GM12878 (cell line): ENCODE measurements around the gene TECPR1. TPM values are rescaled to one million over a fixed set of nuclear protein-coding genes. Genes with fewer than 3 reads are reported as not detected.

Experiments used
- ATAC-seq: fragments of 200-7000 bp; cut with Tn5 transposase; 3 replicates; pipeline ENCODE4 v1.9.1; 2020; ENCODE audit warnings: mild to moderate bottlenecking, moderate library complexity
- BruUV-seq: library from RNA; stranded (reverse); fragments of 400-500 nt; replicated peaks from 2 replicates; lab custom pipeline; 2021; lab: Mats Ljungman, UMichigan
- CTCF ChIA-PET: fragments of 300-600 bp; sonication (Branson Sonifier 250); formaldehyde crosslinking; extraction: SDS; loops from one replicate; lab custom pipeline; 2021; ENCODE audit warnings: inconsistent platforms; lab: Yijun Ruan, JAX
- POLR2A ChIA-PET: fragments of 350-600 bp; formaldehyde crosslinking; extraction: SDS; loops from one replicate; lab custom pipeline; 2021; ENCODE audit warnings: inconsistent platforms; lab: Charles Lee
- RAD21 ChIA-PET: fragments of 300-600 bp; sonication (Branson Sonifier 250); formaldehyde crosslinking; loops from one replicate; lab custom pipeline; 2023; ENCODE audit warnings: antibody characterized with exemption; ENCODE audit not compliant: unreplicated experiment; lab: Charles Lee
- SMC1A ChIA-PET: fragments of 300-600 bp; sonication (Branson Sonifier 250); formaldehyde crosslinking; loops from one replicate; lab custom pipeline; 2023; ENCODE audit not compliant: unreplicated experiment, uncharacterized antibody; lab: Charles Lee
- DNase-seq: peaks from one replicate; pipeline ENCODE4 v3.0.0-alpha.2; 2011; ENCODE audit warnings: low read depth, low spot score
- FAIRE-seq: peaks from 3 replicates; lab custom pipeline; 2011; peaks lifted over from hg19 to GRCh38; lab: Jason Lieb, UNC
- H2AFZ ChIP-seq: 2 replicates; pipeline ENCODE4 v1.6.0; 2011; ENCODE audit warnings: low read depth, low read length, control low read depth; ENCODE audit not compliant: control insufficient read depth
- H3K27ac ChIP-seq: 2 replicates; pipeline ENCODE4 v1.5.1; 2011; ENCODE audit warnings: control low read depth; ENCODE audit not compliant: control insufficient read depth, insufficient read depth
- H3K27me3 ChIP-seq, 2 experiments: replicated peaks in 1 of 2; 2 replicates each; pipeline versions ENCODE4 v1.6.0 to v1.6.1; 2011; ENCODE audit warnings: low read length in 1 of 2; ENCODE audit not compliant: control insufficient read depth in 2 of 2, insufficient read depth in 2 of 2
- H3K36me3 ChIP-seq, 2 experiments: 2 replicates each; pipeline ENCODE4 v1.5.1; 2011; ENCODE audit warnings: low read length in 1 of 2; ENCODE audit not compliant: control insufficient read depth in 2 of 2, insufficient read depth in 2 of 2
- H3K4me1 ChIP-seq: 2 replicates; pipeline ENCODE4 v1.6.1; 2011; ENCODE audit warnings: mild to moderate bottlenecking, low read length, moderate library complexity, mixed read lengths; ENCODE audit not compliant: control insufficient read depth, insufficient read depth
- H3K4me2 ChIP-seq: 2 replicates; pipeline ENCODE4 v1.6.0; 2011; ENCODE audit warnings: control low read depth; ENCODE audit not compliant: control insufficient read depth, insufficient read depth
- H3K4me3 ChIP-seq: fragments of 200-600 bp; sonication (generic); 2 replicates; pipeline ENCODE4 v1.5.1; 2016
- H3K79me2 ChIP-seq: 2 replicates; pipeline ENCODE4 v1.6.0; 2011; ENCODE audit warnings: low read length; ENCODE audit not compliant: control insufficient read depth, insufficient read depth
- H3K9ac ChIP-seq: 2 replicates; pipeline ENCODE4 v1.8.0; 2011; ENCODE audit warnings: low read length, control low read depth, mixed read lengths; ENCODE audit not compliant: control insufficient read depth, insufficient read depth
- H3K9me3 ChIP-seq: replicated peaks from 3 replicates; pipeline ENCODE4 v1.5.1; 2011; ENCODE audit warnings: mild to moderate bottlenecking, low read length; ENCODE audit not compliant: control insufficient read depth, insufficient read depth
- H4K20me1 ChIP-seq: 2 replicates; pipeline ENCODE4 v1.6.0; 2011; ENCODE audit not compliant: control insufficient read depth, insufficient read depth
- ATF7 ChIP-seq: fragments of 450-650 bp; IDR thresholded peaks from 2 replicates; pipeline ENCODE4 v1.6.1; 2016; ENCODE audit warnings: low read depth, mild to moderate bottlenecking
- EGR1 ChIP-seq, 2 experiments: IDR thresholded peaks; 1 replicate in 1 of 2; 2 replicates in 1 of 2; pipeline ENCODE4 v1.6.1; 2011 to 2012; ENCODE audit warnings: low read depth in 2 of 2, low read length in 2 of 2, borderline replicate concordance in 1 of 2, mild to moderate bottlenecking in 1 of 2, moderate library complexity in 1 of 2
- NR2F1 ChIP-seq: fragments of 450-650 bp; conservative IDR thresholded peaks from 2 replicates; pipeline ENCODE4 v1.6.1; 2017; ENCODE audit warnings: mild to moderate bottlenecking
- RAD21 ChIP-seq: IDR thresholded peaks from 2 replicates; pipeline ENCODE4 v1.6.1; 2011; ENCODE audit warnings: mild to moderate bottlenecking, low read depth, low read length, moderate library complexity; ENCODE audit not compliant: insufficient read depth
- SMC3 ChIP-seq: IDR thresholded peaks from 2 replicates; pipeline ENCODE4 v1.6.1; 2011; ENCODE audit warnings: low read length, improper control_type of control experiment, borderline replicate concordance
- SPI1 ChIP-seq: IDR thresholded peaks from 2 replicates; pipeline ENCODE4 v1.6.1; 2011; ENCODE audit warnings: low read depth, mild to moderate bottlenecking, low read length, moderate library complexity, borderline replicate concordance; ENCODE audit not compliant: insufficient read depth
- TARDBP ChIP-seq: IDR thresholded peaks from 2 replicates; pipeline ENCODE4 v1.6.1; 2016; ENCODE audit warnings: borderline replicate concordance
- WGBS: methylation state at CpG from one replicate; pipeline ENCODE4 v1.1.6; 2016; ENCODE audit warnings: low lambda C conversion rate; ENCODE audit not compliant: insufficient replicate concordance, insufficient coverage; ENCODE audit errors: missing lambda C conversion rate; 5-methylcytosine and 5-hydroxymethylcytosine counted together
- in situ Hi-C: fragments of 300-500 bp; cut with MboI; formaldehyde crosslinking; loops from 9 replicates; pipeline ENCODE4 v1.14.3; 2018; ENCODE audit warnings: mixed read lengths
- intact Hi-C: fragments of 100-400 bp; cut with micrococcal nuclease; formaldehyde crosslinking; loops from one replicate; pipeline ENCODE4 v1.14.2; 2022; ENCODE audit not compliant: unreplicated experiment
- polyA plus RNA-seq, 11 experiments: library from polyadenylated mRNA; depleted of rRNA in 4 of 11; unstranded in 6 of 11; stranded (reverse) in 5 of 11; fragments of >200 nt; fragmentation: Nextera tagmentation in 4 of 11; fragmentation: Illumina TruSeq in 1 of 11; extraction: Ambion mirVana in 4 of 11; extraction: Trizol in 1 of 11; gene quantifications; 1 replicate in 1 of 11; 2 replicates in 10 of 11; pipeline versions ENCODE4 v1.2.1 to v1.2.3, GENCODE V29; 2011 to 2016; ENCODE audit warnings: inconsistent platforms in 2 of 11, missing spikeins in 2 of 11, low read depth in 1 of 11
- total RNA-seq, 4 experiments: library from RNA; depleted of rRNA in 3 of 4; stranded (reverse); fragments of >200 nt in 3 of 4; fragmentation: Illumina TruSeq in 1 of 4; extraction: Trizol in 1 of 4; gene quantifications; 2 replicates each; pipeline versions ENCODE4 v1.2.1 to v1.2.3, GENCODE V29; 2013 to 2021
- TF ChIP-seq, protein P1 (sequence below): fragments of 450-650 bp; IDR thresholded peaks from 2 replicates; pipeline ENCODE4 v1.6.1; 2017; ENCODE audit warnings: low read depth, mild to moderate bottlenecking, moderate library complexity
- TF ChIP-seq, protein P2 (sequence below), 3 experiments: IDR thresholded peaks in 2 of 3; conservative IDR thresholded peaks in 1 of 3; 2 replicates each; pipeline ENCODE4 v1.5.1; 2011; ENCODE audit warnings: low read depth in 3 of 3, low read length in 3 of 3, mild to moderate bottlenecking in 3 of 3, control low read depth in 2 of 3, moderate library complexity in 2 of 3, inconsistent platforms in 1 of 3, mixed read lengths in 1 of 3; ENCODE audit not compliant: control insufficient read depth in 2 of 3, insufficient read depth in 1 of 3; ENCODE audit errors: extremely low read depth in 1 of 3

The TECPR1 gene
- total and polyA plus RNA-seq, 10 of the 15 experiments (the other 5 are each of a cell fraction or from before 2014, with no cell fraction given): 0.26 to 16.8 (median 4.2) TPM

DNA sequence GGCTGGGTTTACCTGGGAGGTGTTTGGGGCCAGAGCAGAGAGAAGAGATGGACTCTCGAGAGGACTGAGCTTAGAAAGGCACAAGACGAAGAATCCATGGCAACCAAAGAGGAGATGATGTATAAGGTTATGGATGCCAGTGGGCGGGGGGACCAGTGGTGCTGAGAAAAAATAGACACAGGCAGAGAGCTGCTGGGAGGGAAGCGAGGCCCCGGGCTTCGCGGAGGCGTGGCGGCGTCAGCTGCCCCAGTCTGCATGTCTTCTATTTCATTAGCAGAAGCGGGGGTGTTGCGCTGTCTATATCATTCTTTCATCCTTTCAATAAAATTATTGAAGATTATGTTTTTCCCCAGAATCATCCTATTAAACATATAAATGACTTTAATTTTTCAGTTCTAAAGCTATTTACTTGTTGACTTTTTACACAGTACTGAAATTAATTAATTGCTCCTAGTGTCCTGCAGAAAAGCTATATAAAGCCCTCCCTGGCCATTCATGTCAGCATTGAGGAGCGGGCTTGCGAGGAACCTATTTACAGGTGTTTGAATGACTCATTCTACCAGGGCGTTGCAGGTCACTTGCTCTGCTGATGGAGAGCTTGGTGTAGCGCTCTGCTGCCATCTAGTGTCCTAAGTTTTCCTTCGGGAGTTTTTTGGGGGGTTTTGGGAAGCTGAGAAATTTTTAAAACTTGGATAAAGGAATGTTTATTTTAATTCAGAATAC is 83.7 kb downstream of the TECPR1 start:
- peak; percentile 74 for FAIRE-seq

More for the DNA sequence above, 83.7 kb downstream of the TECPR1 start:
- ChIA-PET SMC1A (interaction anchor here (0.9 to 7.3 kb wide), 22 partner anchors 9 to 234 kb away, joined by 3 to 195 read pairs (median 5); partner anchors contain the start of gene LMTK2), RAD21 (interaction anchor here (0.9 to 8.9 kb wide), 20 partner anchors 9 to 233 kb away, joined by 3 to 297 read pairs (median 6); partner anchors contain the start of genes BAIAP2L1 and LMTK2), POLR2A (interaction anchor here (0.9 to 1.3 kb wide), 4 partner anchors 13 to 147 kb away, joined by 3 to 6 read pairs (median 4); partner anchors contain the start of gene LMTK2), CTCF (interaction anchor here (0.6 to 10.0 kb wide), 42 partner anchors 9 to 1077 kb away, joined by 3 to 450 read pairs (median 5); partner anchors contain the start of genes BAIAP2L1 and LMTK2)
- Histone ChIP-seq H3K9me3 (no peaks in the 10 kb centered on the region), H3K9ac (no peak overlapping the region), H3K36me3 (no peaks in the 10 kb centered on the region; a peak in 1 of 4 replicates), H2AFZ (no peak overlapping the region), H3K4me1 (no peaks in the 10 kb centered on the region), H3K27me3 (no peaks in the 10 kb centered on the region), H4K20me1 (no peaks in the 10 kb centered on the region), H3K4me2 (no peak overlapping the region), H3K27ac (no peak overlapping the region), H3K4me3 (no peak overlapping the region)
- peak; percentile 74 for ATAC-seq
- DNase-seq: peak; percentile 16
- intact Hi-C loops (loop anchor here (1.0 to 2.0 kb wide), 2 partner anchors 72 to 147 kb away; no protein-coding TSS in a partner anchor), in situ Hi-C loops (no loop called here)
- BruUV-seq: no TSS peak
- TF ChIP-seq TARDBP (no peak), NR2F1 (peak; percentile 77), SMC3 (peak; percentile 74), RAD21 (peak; percentile 87), EGR1 (IDR thresholded peaks at IDR 0.05; ENCODE audit: borderline replicate concordance in 1 of 2, low read depth in 2 of 2, low read length in 2 of 2) (no peak), SPI1 (no peak), ATF7 (0 out of 2 replicates have a peak, but pooled peaks have one; percentile 14)
- TF ChIP-seq, protein P1, sequence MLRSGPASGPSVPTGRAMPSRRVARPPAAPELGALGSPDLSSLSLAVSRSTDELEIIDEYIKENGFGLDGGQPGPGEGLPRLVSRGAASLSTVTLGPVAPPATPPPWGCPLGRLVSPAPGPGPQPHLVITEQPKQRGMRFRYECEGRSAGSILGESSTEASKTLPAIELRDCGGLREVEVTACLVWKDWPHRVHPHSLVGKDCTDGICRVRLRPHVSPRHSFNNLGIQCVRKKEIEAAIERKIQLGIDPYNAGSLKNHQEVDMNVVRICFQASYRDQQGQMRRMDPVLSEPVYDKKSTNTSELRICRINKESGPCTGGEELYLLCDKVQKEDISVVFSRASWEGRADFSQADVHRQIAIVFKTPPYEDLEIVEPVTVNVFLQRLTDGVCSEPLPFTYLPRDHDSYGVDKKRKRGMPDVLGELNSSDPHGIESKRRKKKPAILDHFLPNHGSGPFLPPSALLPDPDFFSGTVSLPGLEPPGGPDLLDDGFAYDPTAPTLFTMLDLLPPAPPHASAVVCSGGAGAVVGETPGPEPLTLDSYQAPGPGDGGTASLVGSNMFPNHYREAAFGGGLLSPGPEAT: 0 out of 2 replicates have a peak, but pooled peaks have one; percentile 32
- TF ChIP-seq, protein P2, sequence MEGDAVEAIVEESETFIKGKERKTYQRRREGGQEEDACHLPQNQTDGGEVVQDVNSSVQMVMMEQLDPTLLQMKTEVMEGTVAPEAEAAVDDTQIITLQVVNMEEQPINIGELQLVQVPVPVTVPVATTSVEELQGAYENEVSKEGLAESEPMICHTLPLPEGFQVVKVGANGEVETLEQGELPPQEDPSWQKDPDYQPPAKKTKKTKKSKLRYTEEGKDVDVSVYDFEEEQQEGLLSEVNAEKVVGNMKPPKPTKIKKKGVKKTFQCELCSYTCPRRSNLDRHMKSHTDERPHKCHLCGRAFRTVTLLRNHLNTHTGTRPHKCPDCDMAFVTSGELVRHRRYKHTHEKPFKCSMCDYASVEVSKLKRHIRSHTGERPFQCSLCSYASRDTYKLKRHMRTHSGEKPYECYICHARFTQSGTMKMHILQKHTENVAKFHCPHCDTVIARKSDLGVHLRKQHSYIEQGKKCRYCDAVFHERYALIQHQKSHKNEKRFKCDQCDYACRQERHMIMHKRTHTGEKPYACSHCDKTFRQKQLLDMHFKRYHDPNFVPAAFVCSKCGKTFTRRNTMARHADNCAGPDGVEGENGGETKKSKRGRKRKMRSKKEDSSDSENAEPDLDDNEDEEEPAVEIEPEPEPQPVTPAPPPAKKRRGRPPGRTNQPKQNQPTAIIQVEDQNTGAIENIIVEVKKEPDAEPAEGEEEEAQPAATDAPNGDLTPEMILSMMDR (IDR thresholded peaks at IDR 0.05 in 2 of 3, conservative IDR thresholded peaks at IDR 0.05 in 1 of 3; ENCODE audit: control insufficient read depth in 2 of 3, extremely low read depth in 1 of 3, insufficient read depth in 1 of 3, low read depth in 3 of 3, low read length in 3 of 3): peak; percentile 55 to 76 (median 64)
- TF ChIP-seq, all 136 proteins: peak for 6
- WGBS: 82% methylated on average over 17 of the region's 17 CpGs
- no peaks in the 10 kb centered on the region for H3K79me2 ChIP-seq
